Calu3 (cell line): ENCODE measurements around the gene PICK1. TPM values are rescaled to one million over a fixed set of nuclear protein-coding genes. Genes with fewer than 3 reads are reported as not detected.
A peak's percentile ranks its signal among the peaks of the same experiment; 100 is the strongest.

Experiments
- BruUV-seq: library from RNA; stranded (reverse); fragments of 400-500 nt; replicated peaks from 2 replicates; lab custom pipeline; 2021; lab: Mats Ljungman, UMichigan
- CTCF ChIA-PET: fragments of 300-600 bp; sonication (Branson Sonifier 250); formaldehyde crosslinking; loops from one replicate; lab custom pipeline; 2022; ENCODE audit warnings: antibody characterized with exemption; lab: Charles Lee
- DNase-seq: peaks from one replicate; pipeline ENCODE4 v3.0.0; 2022
- H3K27ac Mint-ChIP-seq: one replicate; pipeline ENCODE4 v1.8.0; 2022; ENCODE audit warnings: mixed read lengths; ENCODE audit not compliant: unreplicated experiment
- H3K27me3 Mint-ChIP-seq: one replicate; pipeline ENCODE4 v1.8.0; 2022; ENCODE audit warnings: mixed read lengths; ENCODE audit not compliant: unreplicated experiment
- H3K36me3 Mint-ChIP-seq: one replicate; pipeline ENCODE4 v1.8.0; 2022; ENCODE audit warnings: mild to moderate bottlenecking, moderate library complexity, mixed read lengths; ENCODE audit not compliant: insufficient read depth, unreplicated experiment
- H3K4me1 Mint-ChIP-seq: one replicate; pipeline ENCODE4 v1.8.0; 2022; ENCODE audit warnings: mild to moderate bottlenecking, low read depth, mixed read lengths; ENCODE audit not compliant: unreplicated experiment
- H3K4me3 Mint-ChIP-seq: one replicate; pipeline ENCODE4 v1.8.0; 2022; ENCODE audit warnings: mild to moderate bottlenecking, low read depth, moderate library complexity, mixed read lengths; ENCODE audit not compliant: unreplicated experiment
- H3K9me3 Mint-ChIP-seq: one replicate; pipeline ENCODE4 v1.8.0; 2022; ENCODE audit warnings: low read depth, mixed read lengths; ENCODE audit not compliant: unreplicated experiment
- CTCF ChIP-seq: fragments of 200-600 bp; IDR thresholded peaks from one replicate; pipeline ENCODE4 v1.8.0; 2022; ENCODE audit warnings: antibody characterized with exemption; ENCODE audit not compliant: unreplicated experiment
- intact Hi-C: fragments of 100-400 bp; cut with micrococcal nuclease; formaldehyde crosslinking; loops from one replicate; pipeline ENCODE4 v1.10.0; 2022; ENCODE audit not compliant: unreplicated experiment
- total RNA-seq: library from RNA; stranded (reverse); gene quantifications from 2 replicates; pipeline ENCODE4 v1.2.3, GENCODE V29; 2022

Gene PICK1
- total RNA-seq, 1 experiment from 2014 or later = 54.2 TPM

- Mint-ChIP-seq H3K9me3 (no peaks in the 10 kb centered on the region), H3K36me3 (peaks cover 73% of the 10 kb centered on the region), H3K27me3 (no peaks in the 10 kb centered on the region), H3K4me1 (peaks cover 12% of the 10 kb centered on the region), H3K27ac (no peak overlapping the region), H3K4me3 (no peak overlapping the region)
- no TSS peak for BruUV-seq
- intact Hi-C loops = no loop called here
- TF ChIP-seq CTCF = no peak
- DNase-seq = no peak
- CTCF ChIA-PET = interaction anchor here (0.7 to 1.5 kb wide), 2 partner anchors 51 to 229 kb away, joined by 3 to 5 read pairs; no protein-coding TSS in a partner anchor
Observed at GRCh38 chr22:38103641-38104040, 46.4 kb downstream of the PICK1 start.

GRCh38 chr22:38104084-38104483 is 46.9 kb downstream of the PICK1 start:
- no peak overlapping the region for H3K4me3 Mint-ChIP-seq
- CTCF ChIA-PET = interaction anchor here (1.5 kb wide), 1 partner anchor 52 kb away, joined by 3 read pairs; no protein-coding TSS in a partner anchor
- no peaks in the 10 kb centered on the region for H3K9me3 Mint-ChIP-seq
- peaks cover 74% of the 10 kb centered on the region for H3K36me3 Mint-ChIP-seq
- TF ChIP-seq CTCF = no peak
- no peak for DNase-seq
- no peaks in the 10 kb centered on the region for H3K27me3 Mint-ChIP-seq
- H3K4me1 Mint-ChIP-seq = peaks cover 15% of the 10 kb centered on the region
- no TSS peak for BruUV-seq
- intact Hi-C loops = no loop called here
- peak overlapping the region; percentile 4 for H3K27ac Mint-ChIP-seq

GRCh38 chr22:38106814-38107578 is 49.8 kb downstream of the PICK1 start:
- DNase-seq = no peak
- no TSS peak for BruUV-seq
- no peaks in the 10 kb centered on the region for H3K27me3 Mint-ChIP-seq
- H3K27ac Mint-ChIP-seq = no peak overlapping the region
- no peaks in the 10 kb centered on the region for H3K9me3 Mint-ChIP-seq
- intact Hi-C loops = no loop called here
- peaks cover 38% of the 10 kb centered on the region for H3K4me1 Mint-ChIP-seq
- H3K36me3 Mint-ChIP-seq = peaks cover 84% of the 10 kb centered on the region
- no peak for TF ChIP-seq CTCF
- no peak overlapping the region for H3K4me3 Mint-ChIP-seq
- CTCF ChIA-PET = interaction anchor here (0.6 kb wide), 1 partner anchor 212 kb away, joined by 4 read pairs; no protein-coding TSS in a partner anchor

GRCh38 chr22:38107692-38108515 is 50.7 kb downstream of the PICK1 start:
- no peaks in the 10 kb centered on the region for H3K9me3 Mint-ChIP-seq
- peaks cover 47% of the 10 kb centered on the region for H3K4me1 Mint-ChIP-seq
- H3K27ac Mint-ChIP-seq = peak overlapping the region; percentile 51
- no peaks in the 10 kb centered on the region for H3K27me3 Mint-ChIP-seq
- CTCF ChIA-PET = no interaction called here
- DNase-seq = no peak
- peak overlapping the region; percentile 79 for H3K4me3 Mint-ChIP-seq
- TF ChIP-seq CTCF = no peak
- H3K36me3 Mint-ChIP-seq = peaks cover 86% of the 10 kb centered on the region
- intact Hi-C loops = no loop called here
- no TSS peak for BruUV-seq
